Vagina (tissue), 2 donors: ENCODE results near the gene ZNF562.

Experiments
- CTCF ChIP-seq, 3 experiments: fragments of 450-650 bp in 2 of 3; fragments of 200-600 bp in 1 of 3; sonication (generic) in 1 of 3; IDR thresholded peaks; one replicate each; pipeline ENCODE4 v1.5.1; 2017 to 2019; ENCODE audit warnings: antibody characterized with exemption in 3 of 3, mild to moderate bottlenecking in 2 of 3, moderate library complexity in 2 of 3
- POLR2A ChIP-seq, 2 donors: fragments of 450-650 bp; IDR thresholded peaks; one replicate each; pipeline ENCODE4 v1.6.1; 2017; ENCODE audit warnings: antibody characterized with exemption in 2 of 2, mild to moderate bottlenecking in 2 of 2, moderate library complexity in 2 of 2
- POLR2AphosphoS5 ChIP-seq, 2 donors: sonication (generic); formaldehyde crosslinking; IDR thresholded peaks; one replicate each; pipeline ENCODE4 v1.9.0; 2017; ENCODE audit warnings: antibody characterized with exemption in 2 of 2, mild to moderate bottlenecking in 2 of 2, low read depth in 1 of 2; ENCODE audit not compliant: insufficient read depth in 1 of 2

GRCh38 chr19:9720541-9720940 lies 45.6 kb upstream of the ZNF562 start:
- TF ChIP-seq CTCF (IDR thresholded peaks at IDR 0.05): no peak
- TF ChIP-seq POLR2A (IDR thresholded peaks at IDR 0.05): no peak
- no peak for TF ChIP-seq POLR2AphosphoS5 (IDR thresholded peaks at IDR 0.05; ENCODE audit: insufficient read depth in 1 of 2, low read depth in 1 of 2)
